Right forelimb (tissue), 1 donor: ENCODE results near the gene DCAF11.

ENCODE experiments used
- DNase-seq: peaks from one replicate; pipeline ENCODE4 v3.0.0-alpha.2; 2018

DCAF11 gene

DNA sequence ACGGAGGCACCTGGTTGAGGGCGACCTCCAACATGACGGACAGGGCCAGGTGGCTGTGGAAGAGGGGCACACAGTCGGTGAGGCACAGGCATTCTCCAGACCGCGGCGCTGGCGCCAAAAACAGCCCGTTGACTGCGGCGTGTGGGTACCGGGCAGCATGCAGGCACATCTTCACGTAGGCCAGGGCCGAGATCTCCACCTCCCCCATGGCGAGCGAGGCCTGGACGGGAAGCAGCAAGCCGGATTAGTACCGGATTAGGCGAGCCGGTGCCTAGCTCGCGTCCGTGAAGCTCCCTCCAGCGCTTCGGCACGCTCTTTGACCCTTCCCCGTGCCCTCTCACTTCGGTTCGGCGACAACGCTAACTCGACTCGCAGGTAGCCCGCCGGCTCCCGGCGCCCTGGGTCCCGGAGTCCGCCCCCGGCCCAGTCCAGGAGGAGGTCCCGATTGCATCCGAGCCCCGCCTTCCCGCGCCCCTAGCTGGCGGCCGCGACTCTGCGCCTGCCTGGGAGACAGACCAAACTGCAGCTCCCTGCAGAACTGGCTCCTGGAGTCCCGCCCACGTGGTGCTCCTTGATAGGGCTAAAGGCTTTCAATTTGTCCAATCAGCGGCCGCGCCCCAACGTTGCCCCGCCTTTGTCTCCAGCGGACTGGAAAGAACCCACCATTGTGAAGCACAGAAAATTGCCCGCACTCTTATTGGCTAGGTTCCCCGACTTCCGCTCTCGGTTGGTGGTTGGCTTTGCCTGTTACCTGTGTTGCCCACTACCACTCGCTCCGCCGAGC is 26.7 kb downstream of the DCAF11 start, which contains the start of gene EMC9:
EMC9 (minus strand) TSS at position 495 of the 784 bp plus-strand sequence; CDS start at position 208, 287 bp downstream.
- peak; percentile 99 for DNase-seq

DNA sequence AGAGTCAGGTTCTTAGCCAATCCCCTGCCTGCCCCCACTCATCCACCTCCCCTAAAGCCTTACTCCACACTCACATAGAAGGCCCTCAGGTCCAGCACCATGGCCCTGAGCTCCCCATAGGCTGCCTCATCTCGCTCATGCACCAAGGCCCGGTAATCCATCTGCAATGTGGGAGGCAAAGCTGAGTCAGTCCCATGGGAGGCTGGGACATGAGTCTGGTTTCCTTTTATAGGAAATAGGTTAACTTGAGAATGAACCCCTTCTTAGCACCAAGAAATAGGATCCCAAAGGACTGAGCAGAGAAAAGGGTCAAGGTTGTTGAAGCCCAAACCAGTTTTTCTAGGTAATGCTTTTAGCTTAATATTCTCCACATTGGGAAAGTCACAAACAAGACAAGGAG is 28.9 kb downstream of the DCAF11 start:
- no peak for DNase-seq

DNA sequence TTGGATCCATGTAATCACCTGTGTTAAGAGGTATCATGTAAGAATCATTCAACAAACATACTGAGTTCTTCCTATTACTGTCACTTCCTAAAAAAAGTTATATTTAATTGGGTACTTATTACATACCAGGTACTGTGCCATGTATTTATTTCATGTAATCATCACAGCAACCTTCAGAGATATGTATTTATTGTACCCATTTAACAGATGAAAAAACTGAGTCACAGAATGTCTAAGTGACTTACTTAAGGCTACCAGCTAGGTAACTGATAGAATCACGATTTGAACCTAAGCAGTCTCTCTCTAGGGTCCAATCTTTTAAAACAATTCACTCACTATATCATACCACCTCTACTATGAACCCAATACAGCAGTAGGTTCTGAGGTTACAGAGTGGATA is 29.9 kb downstream of the DCAF11 start:
- DNase-seq, result no peak

DNA sequence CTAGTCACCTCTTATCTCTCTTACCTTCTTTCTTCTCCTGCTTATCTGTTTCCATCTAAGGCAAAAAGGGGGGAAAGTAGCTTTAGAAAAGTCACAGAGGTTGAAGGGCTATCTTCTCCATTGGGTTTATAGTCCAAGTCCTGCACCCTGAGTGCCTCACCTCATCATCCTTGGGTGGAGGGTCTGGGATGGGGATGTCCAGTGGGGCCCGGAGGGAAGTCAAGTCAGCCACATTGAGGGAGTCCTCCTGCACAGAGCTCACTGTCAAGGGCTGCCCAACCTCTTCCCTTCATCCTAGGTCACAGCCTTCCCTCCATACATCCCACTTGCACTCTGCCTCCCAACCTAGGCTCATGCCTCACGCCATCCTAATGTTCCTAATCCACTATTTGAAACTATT is 30.6 kb downstream of the DCAF11 start:
- DNase-seq, result no peak

DNA sequence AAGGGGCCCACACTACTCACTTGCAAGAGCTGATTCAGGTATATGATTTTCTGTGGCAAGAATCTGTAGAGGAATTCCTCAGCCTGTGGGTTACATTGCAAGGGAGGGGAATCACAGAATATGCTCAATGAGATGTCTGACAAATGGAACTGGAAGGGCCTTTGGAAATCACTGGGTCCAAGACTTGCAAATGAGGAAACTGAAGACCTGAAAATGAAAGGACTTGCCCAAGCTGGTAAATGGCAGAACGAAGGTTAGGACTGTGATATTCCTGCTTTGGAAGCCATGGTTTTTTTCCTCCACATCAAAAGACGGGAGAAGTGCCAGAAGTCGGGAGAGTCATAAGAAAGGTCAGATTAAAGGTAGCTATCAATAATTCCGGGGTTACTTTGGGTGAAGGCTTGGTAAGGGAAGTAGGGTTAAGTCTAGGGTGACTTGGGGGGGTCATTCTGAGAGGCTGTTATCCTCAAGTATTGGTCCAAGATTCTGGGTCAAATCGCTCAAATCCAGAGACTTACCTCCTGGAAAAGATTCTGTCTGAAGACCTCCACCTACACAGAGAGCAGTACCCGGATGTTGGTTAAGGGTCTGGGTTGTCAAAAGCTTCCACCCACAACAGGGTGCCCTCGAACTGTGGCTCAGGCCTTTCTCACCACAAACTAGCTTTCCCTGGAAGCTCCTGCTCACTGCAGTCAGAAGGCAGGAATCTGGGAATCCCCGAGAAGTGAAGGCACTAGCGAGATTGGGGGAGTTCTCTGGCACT is 31.3 kb downstream of the DCAF11 start:
- DNase-seq, result no peak

DNA sequence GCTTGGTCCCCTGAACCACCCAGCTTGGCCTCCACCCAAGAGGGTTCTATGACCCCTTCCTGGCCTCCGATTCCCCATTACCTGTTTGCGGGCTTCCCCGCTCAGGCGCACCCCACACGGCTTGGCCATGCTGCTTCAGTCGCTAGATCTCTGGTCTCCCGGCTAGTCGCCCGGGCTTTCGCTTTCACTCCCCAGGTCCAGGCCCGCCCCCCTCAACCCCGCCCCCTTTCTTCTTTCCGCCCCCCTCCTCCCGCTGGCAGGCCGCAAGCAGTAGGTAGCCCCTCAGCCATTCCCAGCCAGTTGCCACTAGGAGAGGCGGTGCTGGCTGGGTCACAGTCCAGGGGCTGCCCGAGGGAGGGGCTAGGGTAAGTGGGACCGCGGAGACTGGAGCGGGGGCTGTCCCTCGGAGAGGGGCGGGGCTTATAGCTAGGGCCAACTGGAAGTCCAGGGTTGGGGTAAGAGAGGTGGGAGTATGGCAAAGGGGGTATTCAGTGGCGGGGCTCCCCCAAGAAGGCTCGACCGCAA is 31.9 kb downstream of the DCAF11 start, which contains the start of gene PSME2:
PSME2 (minus strand) TSS at position 158 of the 525 bp plus-strand sequence; CDS start at position 129, 29 bp downstream.
- peak; percentile 94 for DNase-seq

DNA sequence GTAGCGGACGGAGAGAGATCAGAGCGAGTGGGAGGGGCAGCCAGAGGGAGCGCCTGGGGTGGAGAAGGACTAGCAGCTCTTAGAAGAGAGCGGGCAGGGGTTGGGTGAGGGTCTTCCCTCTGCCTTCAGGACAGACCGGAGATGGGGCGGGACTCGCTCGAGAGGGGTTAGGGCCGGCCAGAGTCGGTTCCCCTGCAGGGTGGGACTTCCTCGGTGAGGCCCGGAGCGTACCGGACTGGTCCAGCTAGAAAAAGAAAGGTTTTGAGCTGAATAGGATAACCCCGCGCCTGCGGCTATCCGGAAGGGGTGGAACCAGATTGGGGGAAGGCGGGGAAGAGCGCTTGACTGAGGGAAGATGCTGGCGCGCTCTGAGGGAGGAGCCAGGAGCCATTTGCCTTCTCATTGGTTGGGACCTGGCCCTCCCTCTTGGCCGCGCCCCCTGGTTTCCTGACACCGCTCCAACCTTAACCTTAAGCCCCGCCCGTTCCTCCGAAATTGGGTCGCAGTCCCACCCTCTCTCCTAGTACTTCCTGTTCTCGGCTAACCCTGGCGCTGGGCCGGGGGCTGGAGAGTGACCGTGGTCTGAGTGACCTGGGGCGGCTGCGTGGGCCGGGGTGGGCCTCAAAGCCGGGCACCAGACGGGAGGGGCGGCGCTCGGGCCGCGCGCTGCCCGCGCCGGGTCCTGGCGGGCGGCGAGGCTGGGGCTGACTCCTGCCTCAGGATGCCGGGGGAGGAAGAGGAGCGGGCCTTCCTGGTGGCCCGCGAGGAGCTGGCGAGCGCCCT is 32.6 kb downstream of the DCAF11 start, which contains the start of gene RNF31:
RNF31 (plus strand) TSS at position 521 of the 783 bp plus-strand sequence; CDS start at position 722, 201 bp downstream.
- DNase-seq, result peak; percentile 97

DNA sequence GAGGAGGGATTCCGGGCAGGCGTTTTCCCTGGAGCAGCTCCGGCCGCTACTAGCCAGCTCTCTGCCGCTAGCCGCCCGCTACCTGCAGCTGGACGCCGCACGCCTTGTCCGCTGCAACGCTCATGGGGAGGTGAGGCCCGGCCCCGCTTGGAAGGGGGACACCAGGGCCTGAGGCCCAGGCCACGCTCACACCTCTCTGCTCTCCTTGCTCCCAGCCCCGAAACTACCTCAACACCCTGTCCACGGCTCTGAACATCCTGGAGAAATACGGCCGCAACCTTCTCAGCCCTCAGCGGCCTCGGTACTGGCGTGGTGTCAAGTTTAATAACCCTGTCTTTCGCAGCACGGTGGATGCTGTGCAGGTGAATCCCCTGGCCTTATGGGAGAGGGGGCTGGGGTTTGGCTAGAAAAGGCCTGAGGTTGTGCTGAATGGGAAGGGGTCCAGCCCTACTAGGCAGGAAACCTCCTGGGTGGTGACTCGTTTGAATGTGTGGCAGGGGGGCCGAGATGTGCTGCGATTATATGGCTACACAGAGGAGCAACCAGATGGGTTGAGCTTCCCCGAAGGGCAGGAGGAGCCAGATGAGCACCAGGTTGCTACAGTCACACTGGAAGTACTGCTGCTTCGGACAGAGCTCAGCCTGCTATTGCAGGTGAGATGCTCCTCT is 33.3 kb downstream of the DCAF11 start:
- no peak for DNase-seq

DNA sequence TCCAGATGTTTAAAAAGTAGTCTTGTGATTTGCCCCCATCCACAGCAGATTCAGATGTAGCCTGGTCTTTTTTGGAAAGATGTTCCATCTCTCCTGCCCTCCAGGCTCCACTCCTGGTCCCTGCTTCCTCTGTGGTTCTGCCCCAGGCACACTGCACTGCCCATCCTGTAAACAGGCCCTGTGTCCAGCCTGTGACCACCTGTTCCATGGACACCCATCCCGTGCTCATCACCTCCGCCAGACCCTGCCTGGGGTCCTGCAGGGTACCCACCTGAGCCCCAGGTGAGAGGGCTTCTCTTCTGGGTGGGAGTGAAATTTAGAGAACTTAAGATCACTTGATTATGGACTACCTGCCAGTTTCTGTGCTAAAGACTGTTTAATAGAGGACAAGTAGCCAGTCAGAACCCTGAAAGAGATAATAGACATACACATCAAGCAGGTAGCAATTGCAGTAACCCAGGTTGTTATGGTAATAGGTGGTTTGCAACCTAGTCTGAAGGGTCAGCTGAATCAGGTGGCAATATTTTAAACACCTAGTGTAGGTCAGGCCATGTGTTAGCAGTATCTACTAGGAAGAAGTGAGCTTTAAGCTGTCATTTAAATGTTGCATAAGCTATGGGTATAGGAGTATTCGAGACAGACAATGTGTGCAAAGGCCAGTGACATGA is 34.9 kb downstream of the DCAF11 start:
- DNase-seq, result no peak

DNA sequence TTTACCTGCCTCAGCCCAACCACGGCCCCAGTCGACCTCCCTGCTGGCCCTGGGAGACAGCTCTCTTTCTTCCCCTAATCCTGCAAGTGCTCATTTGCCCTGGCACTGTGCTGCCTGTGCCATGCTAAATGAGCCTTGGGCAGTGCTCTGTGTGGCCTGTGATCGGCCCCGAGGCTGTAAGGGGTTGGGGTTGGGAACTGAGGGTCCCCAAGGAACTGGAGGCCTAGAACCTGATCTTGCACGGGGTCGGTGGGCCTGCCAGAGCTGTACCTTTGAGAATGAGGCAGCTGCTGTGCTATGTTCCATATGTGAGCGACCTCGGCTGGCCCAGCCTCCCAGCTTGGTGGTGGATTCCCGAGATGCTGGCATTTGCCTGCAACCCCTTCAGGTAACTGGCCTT is 35.5 kb downstream of the DCAF11 start:
- no peak for DNase-seq

DNA sequence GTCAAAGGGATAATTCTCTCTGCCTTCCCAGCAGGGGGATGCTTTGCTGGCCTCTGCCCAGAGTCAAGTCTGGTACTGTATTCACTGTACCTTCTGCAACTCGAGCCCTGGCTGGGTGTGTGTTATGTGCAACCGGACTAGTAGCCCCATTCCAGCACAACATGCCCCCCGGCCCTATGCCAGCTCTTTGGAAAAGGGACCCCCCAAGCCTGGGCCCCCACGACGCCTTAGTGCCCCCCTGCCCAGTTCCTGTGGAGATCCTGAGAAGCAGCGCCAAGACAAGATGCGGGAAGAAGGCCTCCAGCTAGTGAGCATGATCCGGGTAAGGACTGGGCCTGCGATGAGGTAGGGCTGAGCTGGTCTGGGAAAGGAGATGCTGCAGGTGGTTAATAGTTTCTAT is 36.0 kb downstream of the DCAF11 start:
- no peak for DNase-seq

DNA sequence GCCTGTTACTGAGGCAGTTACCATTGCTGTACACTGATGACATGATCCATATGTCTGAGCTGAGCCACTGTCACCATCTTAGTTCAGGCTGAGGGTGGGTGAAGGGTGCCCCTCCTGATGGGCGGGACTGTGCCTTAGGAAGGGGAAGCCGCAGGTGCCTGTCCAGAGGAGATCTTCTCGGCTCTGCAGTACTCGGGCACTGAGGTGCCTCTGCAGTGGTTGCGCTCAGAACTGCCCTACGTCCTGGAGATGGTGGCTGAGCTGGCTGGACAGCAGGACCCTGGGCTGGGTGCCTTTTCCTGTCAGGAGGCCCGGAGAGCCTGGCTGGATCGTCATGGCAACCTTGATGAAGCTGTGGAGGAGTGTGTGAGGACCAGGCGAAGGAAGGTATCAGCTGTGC is 36.4 kb downstream of the DCAF11 start:
- DNase-seq, result no peak

DNA sequence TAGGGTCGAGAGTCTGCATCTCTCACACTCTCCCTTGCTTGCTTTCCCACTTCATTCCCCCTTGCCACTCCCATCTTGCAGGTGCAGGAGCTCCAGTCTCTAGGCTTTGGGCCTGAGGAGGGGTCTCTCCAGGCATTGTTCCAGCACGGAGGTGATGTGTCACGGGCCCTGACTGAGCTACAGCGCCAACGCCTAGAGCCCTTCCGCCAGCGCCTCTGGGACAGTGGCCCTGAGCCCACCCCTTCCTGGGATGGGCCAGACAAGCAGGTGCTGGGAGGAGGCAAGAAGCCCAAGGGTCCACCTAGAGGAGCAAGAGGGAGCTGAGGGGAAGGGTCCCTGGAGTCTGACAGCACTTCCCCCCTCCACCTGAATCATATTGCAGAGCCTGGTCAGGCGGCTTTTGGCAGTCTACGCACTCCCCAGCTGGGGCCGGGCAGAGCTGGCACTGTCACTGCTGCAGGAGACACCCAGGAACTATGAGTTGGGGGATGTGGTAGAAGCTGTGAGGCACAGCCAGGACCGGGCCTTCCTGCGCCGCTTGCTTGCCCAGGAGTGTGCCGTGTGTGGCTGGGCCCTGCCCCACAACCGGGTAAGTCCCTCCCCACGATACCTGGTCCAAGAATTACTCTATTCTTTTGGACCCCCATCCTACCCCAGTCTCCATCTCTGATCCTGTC is 37.0 kb downstream of the DCAF11 start:
- no peak for DNase-seq

DNA sequence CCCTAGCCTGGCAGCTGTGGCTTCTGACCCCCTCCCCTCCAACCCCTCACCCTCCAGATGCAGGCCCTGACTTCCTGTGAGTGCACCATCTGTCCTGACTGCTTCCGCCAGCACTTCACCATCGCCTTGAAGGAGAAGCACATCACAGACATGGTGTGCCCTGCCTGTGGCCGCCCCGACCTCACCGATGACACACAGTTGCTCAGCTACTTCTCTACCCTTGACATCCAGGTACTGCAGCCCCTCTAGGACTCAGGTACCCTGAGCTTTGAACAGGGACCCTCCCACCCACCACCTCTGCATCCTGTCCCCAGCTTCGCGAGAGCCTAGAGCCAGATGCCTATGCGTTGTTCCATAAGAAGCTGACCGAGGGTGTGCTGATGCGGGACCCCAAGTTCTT is 40.5 kb downstream of the DCAF11 start:
- DNase-seq, result no peak

DNA sequence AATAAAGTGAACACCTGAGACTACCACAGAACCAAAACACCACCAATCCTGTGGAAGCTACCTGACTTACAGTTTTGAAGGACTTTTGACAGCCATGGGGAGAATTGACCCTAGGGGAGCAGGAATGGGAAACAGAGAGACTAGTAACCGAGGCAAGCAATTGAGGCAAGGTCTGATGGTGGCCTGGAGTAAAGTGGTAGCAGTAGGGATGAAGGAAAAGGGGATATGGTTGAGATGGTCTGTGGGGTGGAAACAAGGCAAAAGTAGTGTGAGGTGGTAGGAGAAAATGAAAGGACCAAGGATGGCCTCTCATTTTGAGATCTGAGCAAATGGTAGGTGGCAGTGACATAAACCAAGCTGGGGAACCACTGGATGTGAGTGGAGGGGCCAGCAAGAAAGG is 42.3 kb downstream of the DCAF11 start:
- no peak for DNase-seq

DNA sequence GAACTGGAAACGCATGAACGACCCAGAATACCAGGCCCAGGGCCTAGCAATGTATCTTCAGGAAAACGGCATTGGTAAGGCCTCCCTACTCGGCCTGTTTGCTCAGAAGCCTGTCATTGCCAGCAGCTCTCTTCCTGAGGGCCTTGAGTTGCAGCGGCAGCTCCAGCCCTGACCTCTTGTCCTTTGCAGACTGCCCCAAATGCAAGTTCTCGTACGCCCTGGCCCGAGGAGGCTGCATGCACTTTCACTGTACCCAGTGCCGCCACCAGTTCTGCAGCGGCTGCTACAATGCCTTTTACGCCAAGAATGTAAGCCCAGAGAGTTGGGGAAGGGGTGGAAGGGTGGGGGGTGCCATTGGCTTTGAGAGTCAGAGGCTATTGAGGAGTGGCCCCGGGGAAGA is 42.8 kb downstream of the DCAF11 start:
- no peak for DNase-seq

DNA sequence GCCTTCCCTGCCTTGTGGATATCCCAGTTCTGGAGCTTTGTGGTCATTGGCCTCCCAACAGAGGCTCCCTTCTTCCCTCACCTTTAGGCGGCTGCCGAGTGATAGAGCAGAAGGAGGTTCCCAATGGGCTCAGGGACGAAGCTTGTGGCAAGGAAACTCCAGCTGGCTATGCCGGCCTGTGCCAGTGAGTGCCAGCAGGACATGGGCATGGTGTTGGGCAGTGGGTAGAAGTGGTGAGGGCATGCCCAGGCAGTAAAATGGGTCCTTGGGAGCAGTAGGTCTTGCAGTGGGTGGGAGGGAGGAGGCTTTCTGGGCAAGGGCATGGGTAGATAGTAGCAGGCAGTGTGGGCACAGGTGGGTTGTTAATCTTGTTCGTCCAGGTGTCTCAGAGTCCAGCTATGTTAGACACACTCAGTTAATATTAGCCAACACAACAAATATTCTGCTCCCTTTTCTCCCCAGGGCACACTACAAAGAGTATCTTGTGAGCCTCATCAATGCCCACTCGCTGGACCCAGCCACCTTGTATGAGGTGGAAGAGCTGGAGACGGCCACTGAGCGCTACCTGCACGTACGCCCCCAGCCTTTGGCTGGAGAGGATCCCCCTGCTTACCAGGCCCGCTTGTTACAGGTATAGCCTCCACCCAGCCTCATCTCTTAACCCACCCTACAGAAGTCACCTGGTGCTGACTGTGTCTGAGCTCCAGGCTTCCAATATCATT is 45.4 kb downstream of the DCAF11 start:
- DNase-seq, result no peak

DNA sequence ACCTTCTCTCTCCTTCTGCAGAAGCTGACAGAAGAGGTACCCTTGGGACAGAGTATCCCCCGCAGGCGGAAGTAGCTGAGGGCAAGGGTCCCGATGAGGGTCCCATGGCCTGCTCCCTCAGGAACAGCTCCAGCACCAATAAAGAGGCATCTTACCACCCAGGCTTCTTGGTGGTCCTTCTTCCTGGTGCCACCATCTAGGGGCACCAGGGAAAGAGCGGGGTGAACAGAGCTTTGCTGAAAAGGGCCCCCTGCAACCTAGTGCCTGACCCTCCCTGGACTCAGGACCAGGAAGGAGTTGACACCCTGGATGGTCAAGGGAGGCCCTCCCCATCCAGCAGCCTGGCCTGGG is 45.9 kb downstream of the DCAF11 start:
- no peak for DNase-seq

DNA sequence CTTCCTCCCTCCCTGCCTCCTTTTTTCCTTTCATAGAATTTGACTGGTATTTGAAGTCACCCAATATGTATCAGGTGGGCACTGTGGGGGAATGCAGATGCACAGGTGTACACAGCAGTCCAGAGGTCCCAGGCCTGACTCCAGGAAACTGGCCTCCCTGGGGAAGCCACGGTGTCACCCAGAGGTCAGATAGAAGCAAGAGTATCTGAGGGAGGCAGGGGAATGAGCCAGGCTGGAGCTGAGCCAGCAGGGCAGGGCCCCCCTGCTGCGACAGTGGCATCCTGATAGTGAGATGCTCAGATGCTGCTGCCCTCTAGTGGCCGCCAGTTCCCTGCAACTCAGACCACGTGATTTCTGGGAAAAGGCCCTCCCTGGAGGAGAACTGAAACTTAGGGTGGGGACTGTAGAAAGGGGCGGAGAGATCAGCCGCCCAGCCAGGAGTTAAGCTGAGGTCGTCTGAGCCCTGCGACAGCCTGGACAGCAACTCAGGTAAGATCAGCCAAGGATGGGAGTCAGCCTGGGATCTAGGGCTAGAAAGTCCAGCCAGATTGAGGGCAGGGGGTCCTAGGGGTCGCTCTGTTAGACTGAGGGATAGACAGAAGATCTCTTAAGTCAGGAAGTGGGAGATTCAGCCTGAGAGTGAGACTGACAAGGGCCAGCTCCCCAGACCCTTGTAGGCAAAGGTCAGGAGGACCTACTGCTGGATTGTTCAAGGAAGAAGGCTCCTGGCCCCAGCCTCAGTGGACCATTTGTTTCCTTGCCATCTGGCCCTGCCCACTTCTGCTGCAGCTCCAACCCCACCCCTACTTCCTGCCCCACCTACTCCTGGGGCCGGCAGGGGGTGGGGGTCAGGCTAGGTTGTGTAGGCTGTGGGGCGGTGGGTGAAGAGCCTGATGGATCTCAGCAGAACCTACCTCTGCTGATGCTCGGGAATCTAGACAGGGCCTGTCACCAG is 46.5 kb downstream of the DCAF11 start, which contains the start of gene IRF9:
IRF9 (plus strand) TSS at position 416 of the 955 bp plus-strand sequence. CDS start 880 bp downstream, outside the sequence.
- peak; percentile 97 for DNase-seq
